GM12801 (cell line): ENCODE data around the gene RREB1.

ENCODE experiments used
- TF ChIP-seq, protein P1 (sequence below): IDR thresholded peaks from one replicate; pipeline ENCODE4 v1.5.1; 2011; ENCODE audit warnings: control low read depth; ENCODE audit not compliant: insufficient read length; ENCODE audit errors: extremely low read depth

Gene RREB1

GRCh38 chr6:7100753-7101081 is 7.0 kb upstream of the RREB1 start:
- TF ChIP-seq, protein P1, sequence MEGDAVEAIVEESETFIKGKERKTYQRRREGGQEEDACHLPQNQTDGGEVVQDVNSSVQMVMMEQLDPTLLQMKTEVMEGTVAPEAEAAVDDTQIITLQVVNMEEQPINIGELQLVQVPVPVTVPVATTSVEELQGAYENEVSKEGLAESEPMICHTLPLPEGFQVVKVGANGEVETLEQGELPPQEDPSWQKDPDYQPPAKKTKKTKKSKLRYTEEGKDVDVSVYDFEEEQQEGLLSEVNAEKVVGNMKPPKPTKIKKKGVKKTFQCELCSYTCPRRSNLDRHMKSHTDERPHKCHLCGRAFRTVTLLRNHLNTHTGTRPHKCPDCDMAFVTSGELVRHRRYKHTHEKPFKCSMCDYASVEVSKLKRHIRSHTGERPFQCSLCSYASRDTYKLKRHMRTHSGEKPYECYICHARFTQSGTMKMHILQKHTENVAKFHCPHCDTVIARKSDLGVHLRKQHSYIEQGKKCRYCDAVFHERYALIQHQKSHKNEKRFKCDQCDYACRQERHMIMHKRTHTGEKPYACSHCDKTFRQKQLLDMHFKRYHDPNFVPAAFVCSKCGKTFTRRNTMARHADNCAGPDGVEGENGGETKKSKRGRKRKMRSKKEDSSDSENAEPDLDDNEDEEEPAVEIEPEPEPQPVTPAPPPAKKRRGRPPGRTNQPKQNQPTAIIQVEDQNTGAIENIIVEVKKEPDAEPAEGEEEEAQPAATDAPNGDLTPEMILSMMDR: no peak

DNA sequence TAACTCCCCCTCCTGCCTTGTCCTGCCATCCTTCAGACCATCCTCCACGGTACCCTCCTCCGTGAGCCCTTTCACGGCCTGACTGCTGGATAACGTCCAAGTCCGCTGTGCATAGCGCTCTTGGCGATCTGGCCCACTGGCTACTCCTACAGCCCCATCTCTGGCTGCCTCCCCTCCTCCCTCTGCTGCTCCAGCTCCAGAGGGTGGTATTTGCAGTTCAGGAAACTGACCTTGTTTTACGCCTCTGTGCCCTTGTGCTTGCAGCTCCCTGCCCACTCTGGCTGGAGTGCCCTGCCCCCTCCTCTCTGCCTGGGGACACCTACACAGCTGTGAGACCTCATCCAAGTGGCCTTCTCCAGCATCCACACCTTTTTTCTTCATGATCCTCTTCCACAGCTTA is 6.5 kb upstream of the RREB1 start:
- TF ChIP-seq, protein P1: no peak

DNA sequence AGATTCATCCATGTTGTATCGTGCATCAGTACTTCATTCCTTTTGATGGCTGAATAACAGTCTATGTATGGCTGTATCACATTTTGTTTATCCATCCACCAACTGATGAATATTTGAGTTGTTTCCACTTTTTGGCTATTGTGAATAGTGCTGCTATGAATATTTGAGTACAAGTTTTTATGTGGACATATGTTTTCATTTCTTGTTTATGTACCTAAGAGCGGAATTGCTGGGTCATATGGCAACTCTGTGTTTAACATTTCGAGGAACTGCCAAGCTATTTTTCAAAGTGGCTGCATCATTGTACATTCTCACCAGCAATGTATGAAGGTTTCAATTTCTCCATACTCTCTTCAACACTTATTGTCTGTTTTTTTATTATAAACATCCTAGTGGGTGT is 3.0 kb upstream of the RREB1 start:
- TF ChIP-seq, protein P1: no peak

- TF ChIP-seq, protein P1: no peak
These were observed 1.5 kb upstream of the RREB1 start for GRCh38 chr6:7106215-7106751.

DNA sequence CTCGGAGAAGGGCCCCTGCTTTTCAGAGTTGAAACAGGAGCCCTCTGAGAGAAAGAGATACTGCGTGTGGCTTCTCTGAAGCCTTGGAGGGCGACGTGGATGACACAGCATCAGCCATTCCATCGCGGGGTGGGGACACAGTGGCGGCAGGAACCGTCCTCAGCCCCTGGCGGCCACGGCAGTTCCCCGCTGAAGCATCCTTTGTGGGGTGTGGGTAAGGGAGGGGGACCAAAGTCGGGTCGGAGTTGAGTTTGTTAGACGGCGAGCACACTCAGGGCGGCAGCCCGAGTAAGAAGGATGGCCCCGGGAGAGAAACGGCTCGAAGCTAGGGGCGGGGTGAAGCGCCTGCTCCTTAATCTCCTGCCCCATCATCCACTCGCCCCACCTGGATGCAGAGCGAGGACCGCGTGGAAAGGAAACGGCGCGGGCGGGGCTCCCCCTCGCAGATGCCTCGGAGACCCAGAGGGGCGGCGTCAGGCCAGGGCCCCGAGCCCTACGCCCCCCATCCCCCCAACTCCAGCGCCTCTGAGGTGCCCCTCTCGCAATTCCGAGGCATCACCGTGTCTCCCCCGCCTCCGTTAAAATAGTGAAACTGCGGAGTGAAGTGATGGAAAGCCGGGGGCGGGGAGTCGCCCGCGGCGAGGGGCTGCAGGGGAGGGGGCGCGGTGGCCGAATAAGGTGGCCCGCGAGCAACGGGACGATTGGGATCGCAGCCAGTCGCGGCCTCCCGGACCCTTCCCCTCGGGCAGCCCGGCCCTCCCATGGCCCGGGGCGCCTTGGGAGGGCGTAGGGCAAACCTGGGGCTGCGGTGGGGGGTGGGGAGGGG is 796 bp upstream of the RREB1 start:
- TF ChIP-seq, protein P1: no peak

DNA sequence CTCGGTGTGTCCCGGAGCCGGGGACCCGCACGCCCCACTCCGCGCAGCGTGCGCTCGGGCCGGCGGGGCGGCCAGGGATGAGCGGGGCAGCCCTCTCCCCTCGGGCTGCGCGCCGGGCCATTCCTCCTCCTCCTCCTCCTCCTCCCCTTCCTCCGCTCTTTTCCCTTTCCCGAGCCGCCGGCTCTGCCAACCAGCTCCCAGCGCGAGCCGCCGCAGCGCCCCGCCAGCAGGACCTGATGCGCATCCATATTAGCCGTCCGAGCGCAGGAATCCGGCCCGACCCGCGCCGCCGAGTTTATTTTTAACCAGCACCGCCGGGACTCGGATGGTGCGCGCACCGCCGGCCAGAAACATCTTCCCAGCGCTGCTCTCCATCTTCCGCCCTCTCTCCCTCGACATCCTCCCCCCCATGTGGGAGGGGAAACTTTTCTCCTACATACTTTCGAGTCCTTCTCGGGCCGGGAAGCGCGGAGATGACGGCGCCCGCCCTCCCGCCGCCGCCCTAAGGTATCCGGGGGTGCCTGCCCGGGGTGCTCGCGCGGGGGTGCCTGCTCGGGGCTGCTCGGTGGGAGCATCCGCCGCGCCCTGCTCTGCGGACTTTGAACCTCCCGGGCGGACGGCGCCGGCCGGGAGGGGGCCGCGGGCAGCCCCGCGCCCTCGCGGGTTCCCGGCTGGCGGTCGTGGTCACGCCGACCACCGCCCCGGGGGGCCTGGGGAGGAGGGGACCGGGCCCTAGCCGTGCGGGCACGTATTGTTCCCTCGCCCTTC is 619 bp downstream of the RREB1 start:
- TF ChIP-seq, protein P1: no peak

DNA sequence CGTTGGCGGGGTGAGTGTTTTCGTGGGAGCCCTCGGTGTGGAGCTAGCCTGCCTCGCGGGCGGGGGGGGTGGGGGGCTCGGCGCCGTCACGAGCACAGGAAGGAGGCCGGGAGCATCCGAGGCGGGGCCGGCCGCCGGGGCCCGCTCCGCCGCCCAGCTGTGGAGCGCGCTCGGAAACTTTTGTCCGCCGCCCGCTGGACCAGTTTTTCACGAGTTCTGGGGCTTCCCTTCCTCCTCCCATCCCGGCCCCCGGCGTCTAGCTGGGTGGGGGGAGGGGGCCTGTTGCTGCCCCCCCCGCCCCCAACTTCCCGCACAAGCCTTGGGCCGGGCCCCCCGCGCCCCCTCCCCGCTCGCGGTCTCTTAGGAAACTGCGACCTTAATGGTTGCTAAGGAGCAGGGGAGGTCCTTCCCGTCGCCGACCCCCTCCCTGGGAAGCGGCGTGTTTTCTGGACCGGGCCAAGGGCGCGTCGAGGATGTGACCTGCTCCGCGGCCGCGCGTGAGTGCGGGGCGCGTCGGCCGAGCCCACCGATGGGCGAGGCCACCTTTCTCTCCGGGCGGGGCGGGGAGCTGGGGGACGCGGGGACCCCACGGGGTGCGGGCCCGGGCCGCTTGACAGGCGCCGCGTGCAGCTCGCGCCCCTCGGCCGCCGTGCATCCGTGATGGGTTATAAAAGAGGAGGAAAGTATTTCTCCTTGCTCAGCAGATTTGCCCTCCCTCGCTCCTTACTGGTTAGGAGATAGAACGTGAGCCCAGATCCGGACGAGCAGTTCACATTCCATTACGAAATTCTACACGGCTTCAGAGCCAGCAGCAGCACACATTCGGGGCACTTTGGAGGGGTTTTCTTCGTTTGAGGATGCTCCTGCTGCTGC is 1.4 kb downstream of the RREB1 start:
- TF ChIP-seq, protein P1: no peak
